ENCODE results near the gene ZNF564. TPM values are rescaled to one million over a fixed set of nuclear protein-coding genes. Genes with fewer than 3 reads are reported as not detected.

Gene ZNF564
- total and polyA plus RNA-seq, 8 donors: 4.7 to 74.1 (median 6.6) TPM

- Histone ChIP-seq H3K4me3 (no peak overlapping the region), H3K27ac (no peak overlapping the region), H3K4me1 (peaks cover 0 to 31% (median 24%) of the 10 kb centered on the region in 4 donors), H3K36me3 (no peaks in the 10 kb centered on the region), H3K9me3 (peaks cover 0 to 7% (median 2%) of the 10 kb centered on the region in 4 donors), H3K27me3 (no peaks in the 10 kb centered on the region)
- intact Hi-C loops (cut with DNase I; ENCODE audit: low total_unique reads): no loop called here
- TF ChIP-seq POLR2A (IDR thresholded peaks at IDR 0.05): no peak
- TF ChIP-seq, protein P1, sequence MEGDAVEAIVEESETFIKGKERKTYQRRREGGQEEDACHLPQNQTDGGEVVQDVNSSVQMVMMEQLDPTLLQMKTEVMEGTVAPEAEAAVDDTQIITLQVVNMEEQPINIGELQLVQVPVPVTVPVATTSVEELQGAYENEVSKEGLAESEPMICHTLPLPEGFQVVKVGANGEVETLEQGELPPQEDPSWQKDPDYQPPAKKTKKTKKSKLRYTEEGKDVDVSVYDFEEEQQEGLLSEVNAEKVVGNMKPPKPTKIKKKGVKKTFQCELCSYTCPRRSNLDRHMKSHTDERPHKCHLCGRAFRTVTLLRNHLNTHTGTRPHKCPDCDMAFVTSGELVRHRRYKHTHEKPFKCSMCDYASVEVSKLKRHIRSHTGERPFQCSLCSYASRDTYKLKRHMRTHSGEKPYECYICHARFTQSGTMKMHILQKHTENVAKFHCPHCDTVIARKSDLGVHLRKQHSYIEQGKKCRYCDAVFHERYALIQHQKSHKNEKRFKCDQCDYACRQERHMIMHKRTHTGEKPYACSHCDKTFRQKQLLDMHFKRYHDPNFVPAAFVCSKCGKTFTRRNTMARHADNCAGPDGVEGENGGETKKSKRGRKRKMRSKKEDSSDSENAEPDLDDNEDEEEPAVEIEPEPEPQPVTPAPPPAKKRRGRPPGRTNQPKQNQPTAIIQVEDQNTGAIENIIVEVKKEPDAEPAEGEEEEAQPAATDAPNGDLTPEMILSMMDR (IDR thresholded peaks at IDR 0.05): no peak
- no peak for TF ChIP-seq EP300 (IDR thresholded peaks at IDR 0.05)
- TF ChIP-seq POLR2AphosphoS5 (IDR thresholded peaks at IDR 0.05): no peak
- WGBS, 5 donors: 42 to 62% (median 50%) methylated on average over 5 of the region's 5 CpGs
- peak in 1 of 2 donors; percentile 6 for DNase-seq
These were observed 72.9 kb downstream of the ZNF564 start for GRCh38 chr19:12478234-12478941.

Small RNA genes lying within 50 kb of the gene (small RNA-seq; reads per million reads assigned to genes)
- gene MTCO1P27 (0 reads per million in 4 donors), gene PPIAP20 (0 reads per million in 4 donors)

Other genes starting within 250 kb of the ZNF564 start
- gene ZNF563, start 217.8 kb downstream of the ZNF564 start, total RNA-seq: 1 to 10 TPM in 4 of 5 donors, under 1 TPM in 1; 0.58 to 9.4 (median 3.1) TPM
- gene ZNF563, start 217.8 kb downstream of the ZNF564 start, polyA plus RNA-seq: 1 to 10 TPM in 2 of 3 donors, under 1 TPM in 1; 0.76 to 1.7 (median 1.4) TPM
- 1 to 10 TPM in 4 of 5 donors, not detected in 1; 2.3 to 7.8 (median 3.0) TPM for gene ZNF442, start 185.8 kb downstream of the ZNF564 start, total RNA-seq
- 1 to 10 TPM in 2 of 3 donors, under 1 TPM in 1; 0.31 to 2.0 (median 1.1) TPM for gene ZNF442, start 185.8 kb downstream of the ZNF564 start, polyA plus RNA-seq
- gene ZNF799, start 150.2 kb downstream of the ZNF564 start, total RNA-seq: 1 to 10 TPM in 4 of 5 donors, under 1 TPM in 1; 0.45 to 6.7 (median 2.9) TPM
- gene ZNF799, start 150.2 kb downstream of the ZNF564 start, polyA plus RNA-seq: 1 to 10 TPM; 2.2 to 3.5 (median 2.9) TPM
- gene ZNF443, start 110.5 kb downstream of the ZNF564 start, total RNA-seq: 1 to 10 TPM in 3 of 5 donors, under 1 TPM in 1, not detected in 1; 0.58 to 8.6 (median 3.1) TPM
- gene ZNF443, start 110.5 kb downstream of the ZNF564 start, polyA plus RNA-seq: 1 to 10 TPM in 2 of 3 donors, under 1 TPM in 1; 0.31 to 3.7 (median 1.5) TPM
- gene ZNF709, start 66.7 kb downstream of the ZNF564 start, total RNA-seq: 1 to 10 TPM in 2 of 5 donors, under 1 TPM in 1, not detected in 2; 0.58 to 8.3 (median 4.9) TPM
- gene ZNF709, start 66.7 kb downstream of the ZNF564 start, polyA plus RNA-seq: under 1 TPM in 2 of 3 donors, not detected in 1; 0.44 to 0.63 TPM
- 1 to 10 TPM in 4 of 5 donors, not detected in 1; 4.1 to 7.5 (median 5.6) TPM for gene ZNF490, start 59.3 kb upstream of the ZNF564 start, total RNA-seq
- gene ZNF490, start 59.3 kb upstream of the ZNF564 start, polyA plus RNA-seq: under 1 TPM in 2 of 3 donors, not detected in 1; 0.25 to 0.44 TPM
- 10 to 100 TPM; 14.0 to 33.0 (median 25.8) TPM for gene ZNF791, start 59.4 kb upstream of the ZNF564 start, total RNA-seq
- gene ZNF791, start 59.4 kb upstream of the ZNF564 start, polyA plus RNA-seq: 1 to 10 TPM; 4.7 to 7.2 (median 5.3) TPM
- 100 to 1,000 TPM in 4 of 5 donors, 10 to 100 TPM in 1; 41.7 to 429 (median 117) TPM for gene MAN2B1, start 115.3 kb upstream of the ZNF564 start, total RNA-seq
- 10 to 100 TPM; 20.6 to 59.0 (median 42.1) TPM for gene MAN2B1, start 115.3 kb upstream of the ZNF564 start, polyA plus RNA-seq
- gene WDR83, start 115.3 kb upstream of the ZNF564 start, total RNA-seq: 10 to 100 TPM in 1 of 5 donors, 1 to 10 TPM in 4; 1.4 to 12.9 (median 9.6) TPM
- 10 to 100 TPM; 20.6 to 33.4 (median 32.7) TPM for gene WDR83, start 115.3 kb upstream of the ZNF564 start, polyA plus RNA-seq
- gene DHPS, start 130.4 kb upstream of the ZNF564 start, total RNA-seq: 100 to 1,000 TPM in 2 of 5 donors, 10 to 100 TPM in 3; 51.7 to 287 (median 82.6) TPM
- 10 to 100 TPM; 65.1 to 76.0 (median 75.0) TPM for gene DHPS, start 130.4 kb upstream of the ZNF564 start, polyA plus RNA-seq
- not detected for gene GNG14, start 136.5 kb upstream of the ZNF564 start, total RNA-seq
- not detected for gene GNG14, start 136.5 kb upstream of the ZNF564 start, polyA plus RNA-seq
- gene FBXW9, start 145.1 kb upstream of the ZNF564 start, total RNA-seq: 10 to 100 TPM in 1 of 5 donors, 1 to 10 TPM in 3, under 1 TPM in 1; 0.29 to 10.9 (median 2.7) TPM
- 1 to 10 TPM; 4.6 to 9.8 (median 5.8) TPM for gene FBXW9, start 145.1 kb upstream of the ZNF564 start, polyA plus RNA-seq
- 100 to 1,000 TPM in 1 of 5 donors, 10 to 100 TPM in 4; 20.6 to 143 (median 59.8) TPM for gene TNPO2, start 172.4 kb upstream of the ZNF564 start, total RNA-seq
- 10 to 100 TPM; 13.7 to 18.5 (median 17.2) TPM for gene TNPO2, start 172.4 kb upstream of the ZNF564 start, polyA plus RNA-seq
- gene TRIR, start 183.2 kb upstream of the ZNF564 start, total RNA-seq: 100 to 1,000 TPM; 104 to 687 (median 176) TPM
- 100 to 1,000 TPM; 341 to 367 (median 348) TPM for gene TRIR, start 183.2 kb upstream of the ZNF564 start, polyA plus RNA-seq
- 10 to 100 TPM in 3 of 5 donors, 1 to 10 TPM in 1, under 1 TPM in 1; 0.89 to 27.2 (median 15.5) TPM for gene GET3, start 186.0 kb upstream of the ZNF564 start, total RNA-seq
- 10 to 100 TPM; 55.1 to 90.4 (median 75.5) TPM for gene GET3, start 186.0 kb upstream of the ZNF564 start, polyA plus RNA-seq
- gene BEST2, start 200.3 kb upstream of the ZNF564 start, total RNA-seq: 100 to 1,000 TPM in 1 of 5 donors, not detected in 4; 165 TPM
- gene BEST2, start 200.3 kb upstream of the ZNF564 start, polyA plus RNA-seq: under 1 TPM in 1 of 3 donors, not detected in 2; 0.08 TPM
- gene HOOK2, start 224.1 kb upstream of the ZNF564 start, total RNA-seq: 100 to 1,000 TPM in 3 of 5 donors, 10 to 100 TPM in 2; 33.0 to 797 (median 303) TPM
- 10 to 100 TPM; 30.1 to 74.1 (median 66.7) TPM for gene HOOK2, start 224.1 kb upstream of the ZNF564 start, polyA plus RNA-seq
- 100 to 1,000 TPM; 178 to 625 (median 336) TPM for gene JUNB, start 240.0 kb upstream of the ZNF564 start, total RNA-seq
- gene JUNB, start 240.0 kb upstream of the ZNF564 start, polyA plus RNA-seq: 100 to 1,000 TPM; 128 to 152 (median 136) TPM

All from stomach (tissue), 9 donors.